ENCODE results near the gene XPNPEP2.

GRCh38 chrX:129749069-129749468 lies 10.3 kb downstream of the XPNPEP2 start:
- no peak for TF ChIP-seq CTCF (IDR thresholded peaks at IDR 0.05; ENCODE audit: borderline replicate concordance, extremely low read depth, low read length, poor library complexity, severe bottlenecking)
- TF ChIP-seq EZH2 (IDR thresholded peaks at IDR 0.05; ENCODE audit: borderline replicate concordance, low read depth, low read length, severe bottlenecking), result no peak

Measured in DND-41 (cell line).